Colon (tissue), 2 donors: ENCODE data around the gene ZNF646.
"Not testable (repeated sequence)": the region's sequence is repeated elsewhere in the genome, so short reads cannot be mapped to it uniquely, and the experiment has no call there.

Experiments
- FAIRE-seq: peaks from 2 replicates; lab custom pipeline; 2012; peaks lifted over from hg19 to GRCh38; lab: Jason Lieb, UNC
- donor health status: control.
- donor health status: control.

Gene ZNF646

GRCh38 chr16:31083981-31084380 is 9.8 kb downstream of the ZNF646 start:
- FAIRE-seq = no peak

DNA sequence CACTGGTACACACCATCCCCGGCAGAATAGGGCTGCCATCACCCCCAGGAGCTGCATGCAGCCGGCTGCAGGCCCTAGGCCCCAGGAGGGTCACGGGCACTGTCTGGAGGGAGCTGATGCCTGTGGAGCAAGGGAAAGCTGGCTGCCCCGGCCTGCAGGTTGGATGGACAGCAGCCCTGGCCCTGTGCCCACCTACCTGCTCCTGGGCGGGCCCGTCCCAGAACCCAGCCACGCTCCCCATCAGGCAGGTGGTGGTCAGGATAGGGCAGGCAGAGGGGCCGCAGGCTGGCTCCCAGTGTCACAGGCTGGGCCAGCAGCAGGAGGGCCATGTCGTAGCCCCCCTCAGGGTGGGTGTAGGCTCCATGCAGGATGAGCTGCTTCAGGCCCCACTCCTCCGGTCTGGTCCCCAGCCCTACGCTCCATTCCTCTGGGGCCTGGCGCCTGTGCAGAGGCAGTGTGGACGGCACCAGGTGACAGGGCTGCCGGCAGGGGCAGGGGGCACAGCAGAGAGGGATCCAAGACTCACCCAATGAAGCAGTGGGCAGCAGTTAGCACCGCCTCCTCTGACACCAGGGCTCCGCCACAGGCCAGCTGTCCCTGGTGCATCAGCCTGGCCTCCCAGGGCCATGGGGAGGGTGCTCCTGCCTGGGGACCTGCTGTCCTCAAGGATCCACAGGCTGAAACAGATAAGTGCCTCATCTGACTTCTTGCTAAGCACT is 10.5 kb downstream of the ZNF646 start:
- no peak for FAIRE-seq

GRCh38 chr16:31085411-31085810 is 11.2 kb downstream of the ZNF646 start:
- no peak for FAIRE-seq

GRCh38 chr16:31085873-31086628 is 11.8 kb downstream of the ZNF646 start:
- no peak for FAIRE-seq

DNA sequence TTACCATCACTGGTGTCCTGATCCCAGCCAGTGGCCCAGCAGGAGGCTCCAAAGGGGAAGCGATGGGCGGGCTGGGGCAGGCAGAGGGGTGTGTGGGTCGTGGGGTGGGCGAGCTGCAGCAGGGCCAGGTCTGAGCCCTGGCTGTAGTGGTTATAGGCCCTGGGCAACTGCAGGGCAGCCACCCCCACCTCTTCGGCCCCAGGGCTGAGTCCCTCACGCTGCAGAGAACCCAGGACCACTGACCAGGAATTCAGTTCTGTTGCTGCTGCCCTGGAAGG is 12.3 kb downstream of the ZNF646 start:
- no peak for FAIRE-seq

- no peak for FAIRE-seq
Measured at GRCh38 chr16:31087481-31087880, 13.3 kb downstream of the ZNF646 start.

GRCh38 chr16:31087971-31088370 is 13.7 kb downstream of the ZNF646 start:
- no peak for FAIRE-seq

- FAIRE-seq = no peak
Measured at GRCh38 chr16:31088459-31089183, 14.4 kb downstream of the ZNF646 start, which contains the start of gene PRSS53. TSS of gene PRSS53 (minus strand) at chr16:31088943. CDS start at chr16:31088809, 134 bp downstream.

DNA sequence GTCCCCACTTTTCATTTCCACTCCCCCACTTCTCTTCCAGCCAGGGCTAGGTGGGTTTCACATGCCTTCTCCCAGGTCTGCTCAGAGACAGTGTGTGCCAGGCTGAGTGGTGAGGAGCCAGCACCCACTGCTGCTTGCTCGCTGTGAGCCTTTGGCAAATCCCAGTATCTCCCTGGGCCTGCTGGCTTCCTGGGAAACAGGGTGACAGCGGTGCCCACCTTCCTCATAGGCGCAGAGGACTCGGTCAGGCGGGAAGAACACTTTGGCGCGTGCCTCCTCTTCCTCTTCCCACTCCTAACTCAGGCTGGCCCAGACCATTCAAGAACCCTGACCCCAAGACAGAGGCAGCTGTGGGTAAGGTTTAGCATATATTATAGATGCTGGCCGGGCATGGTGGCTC is 15.0 kb downstream of the ZNF646 start:
- no peak for FAIRE-seq

DNA sequence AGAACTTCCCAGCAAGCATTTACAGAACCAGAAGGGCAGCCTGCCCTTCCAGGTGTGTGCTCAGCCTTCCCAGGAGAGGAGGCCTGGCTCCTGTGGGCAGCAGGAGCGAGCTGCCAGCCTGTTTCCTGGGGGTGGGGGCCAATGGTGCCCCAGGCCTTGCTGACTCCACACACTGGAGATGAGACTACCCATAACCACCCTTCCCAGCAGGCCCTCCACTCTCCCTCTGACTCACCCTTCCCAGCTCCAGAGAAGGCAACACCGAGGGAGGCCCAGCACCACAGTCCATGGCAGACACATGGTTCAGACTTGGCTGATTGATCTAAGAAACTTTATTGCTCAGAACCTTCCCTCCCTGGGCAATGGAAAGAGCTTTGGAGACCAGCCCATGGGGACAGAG is 16.3 kb downstream of the ZNF646 start:
- FAIRE-seq = no peak

DNA sequence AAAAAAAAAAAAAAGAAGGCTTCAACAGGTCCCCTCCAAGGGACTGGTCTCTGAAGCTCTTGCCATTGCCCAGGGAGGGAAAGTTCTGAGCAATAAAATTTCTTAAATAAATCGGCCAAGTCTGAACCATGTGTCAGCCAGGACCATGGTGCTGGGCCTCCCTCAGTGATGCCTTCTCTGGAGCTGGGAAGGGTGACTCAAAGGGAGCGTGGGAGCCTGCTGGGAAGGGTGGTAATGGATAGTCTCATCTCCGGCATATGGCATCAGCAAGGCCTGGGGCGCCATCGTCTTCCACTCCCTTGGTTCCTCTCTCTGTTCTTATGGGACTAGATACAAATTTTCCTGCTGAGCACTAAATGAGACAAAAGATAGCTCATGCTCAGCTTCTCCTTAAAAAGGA is 18.1 kb downstream of the ZNF646 start:
- no peak for FAIRE-seq

- FAIRE-seq = no peak
Measured at GRCh38 chr16:31093132-31093703, 19.0 kb downstream of the ZNF646 start.

DNA sequence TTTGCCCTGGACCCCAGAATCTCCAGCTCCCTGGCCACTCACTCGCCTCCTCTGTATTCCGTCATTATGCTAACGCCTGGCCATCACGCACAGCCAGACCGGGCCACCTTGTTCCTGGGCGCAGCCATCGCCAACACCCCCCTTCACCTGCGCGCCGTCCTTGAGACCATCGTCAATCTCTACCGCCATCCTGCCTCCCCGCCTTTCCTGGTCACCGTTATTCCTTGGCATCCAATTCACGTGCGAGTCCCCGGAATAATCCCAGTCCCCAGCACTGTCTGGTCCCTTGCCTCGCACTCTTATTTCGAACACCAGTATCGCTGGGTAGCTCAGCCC is 19.8 kb downstream of the ZNF646 start:
- no peak for FAIRE-seq

DNA sequence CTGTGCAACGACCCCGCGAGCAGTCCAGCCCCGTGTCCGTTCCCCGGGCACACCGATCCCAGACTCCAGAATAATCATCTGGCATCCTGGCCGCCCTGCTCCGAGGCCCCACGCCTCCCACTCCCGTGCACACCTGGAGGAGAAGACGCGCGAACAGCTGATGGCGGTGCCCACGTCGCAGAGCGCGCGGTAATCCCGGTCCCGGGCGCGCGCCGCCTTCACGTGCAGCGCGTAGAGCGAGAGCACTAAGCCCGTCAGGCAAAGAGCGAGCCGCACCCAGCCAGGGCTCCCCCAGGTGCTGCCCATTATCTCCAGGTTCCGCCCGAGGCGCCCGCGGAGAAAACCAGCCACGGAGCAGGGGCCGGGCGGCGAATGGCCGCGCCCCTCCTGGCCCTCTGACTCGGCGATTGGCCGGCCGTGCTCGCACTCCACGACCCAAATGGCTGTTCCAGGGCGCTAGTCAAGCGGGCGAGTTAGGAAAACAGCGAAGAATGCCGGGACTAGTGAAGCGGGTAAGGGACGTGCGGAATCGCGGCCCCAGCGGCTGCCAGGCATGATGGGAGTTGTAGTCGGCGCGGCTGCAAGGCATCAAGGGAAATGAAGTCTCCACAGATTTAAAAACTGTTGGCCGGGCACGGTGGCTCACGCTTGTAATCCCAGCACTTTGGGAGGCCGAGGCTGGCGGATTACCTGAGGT is 20.4 kb downstream of the ZNF646 start, which contains the start of gene VKORC1:
Gene VKORC1 (minus strand): TSS at position 374 of the 697 bp plus-strand sequence. CDS start 68 bp downstream, at position 306.
- FAIRE-seq = no peak

- FAIRE-seq = no peak
Measured at GRCh38 chr16:31099860-31100638, 25.8 kb downstream of the ZNF646 start.

- FAIRE-seq = not testable (repeated sequence)
Measured at GRCh38 chr16:31100876-31101641, 26.8 kb downstream of the ZNF646 start.

DNA sequence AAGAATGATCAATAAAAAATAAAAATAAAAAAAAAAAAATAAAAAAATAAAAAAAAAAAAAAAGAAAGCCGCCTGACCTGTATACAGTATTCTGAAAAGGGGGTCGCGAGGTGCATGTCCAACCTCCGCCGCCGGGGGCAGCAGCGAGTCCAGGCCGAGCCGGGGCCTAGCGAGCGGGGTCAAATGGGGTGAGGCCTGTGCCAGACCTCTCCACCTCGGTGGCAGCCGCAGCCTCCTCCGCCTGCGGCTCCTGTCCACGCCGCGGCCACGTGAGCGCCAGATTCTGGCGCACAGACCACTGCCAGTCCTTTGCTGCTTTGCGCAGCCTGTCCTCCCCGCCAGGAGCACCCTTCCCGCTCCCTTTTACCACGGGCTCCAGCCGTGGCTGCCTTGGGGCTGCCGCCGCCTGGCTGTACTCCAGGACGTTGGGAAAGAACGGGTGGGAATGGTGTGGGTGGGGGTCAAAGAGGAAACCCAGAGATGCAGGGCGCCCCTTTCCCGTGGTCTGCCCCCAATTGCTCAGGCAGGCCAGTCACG is 31.5 kb downstream of the ZNF646 start:
- FAIRE-seq = no peak

DNA sequence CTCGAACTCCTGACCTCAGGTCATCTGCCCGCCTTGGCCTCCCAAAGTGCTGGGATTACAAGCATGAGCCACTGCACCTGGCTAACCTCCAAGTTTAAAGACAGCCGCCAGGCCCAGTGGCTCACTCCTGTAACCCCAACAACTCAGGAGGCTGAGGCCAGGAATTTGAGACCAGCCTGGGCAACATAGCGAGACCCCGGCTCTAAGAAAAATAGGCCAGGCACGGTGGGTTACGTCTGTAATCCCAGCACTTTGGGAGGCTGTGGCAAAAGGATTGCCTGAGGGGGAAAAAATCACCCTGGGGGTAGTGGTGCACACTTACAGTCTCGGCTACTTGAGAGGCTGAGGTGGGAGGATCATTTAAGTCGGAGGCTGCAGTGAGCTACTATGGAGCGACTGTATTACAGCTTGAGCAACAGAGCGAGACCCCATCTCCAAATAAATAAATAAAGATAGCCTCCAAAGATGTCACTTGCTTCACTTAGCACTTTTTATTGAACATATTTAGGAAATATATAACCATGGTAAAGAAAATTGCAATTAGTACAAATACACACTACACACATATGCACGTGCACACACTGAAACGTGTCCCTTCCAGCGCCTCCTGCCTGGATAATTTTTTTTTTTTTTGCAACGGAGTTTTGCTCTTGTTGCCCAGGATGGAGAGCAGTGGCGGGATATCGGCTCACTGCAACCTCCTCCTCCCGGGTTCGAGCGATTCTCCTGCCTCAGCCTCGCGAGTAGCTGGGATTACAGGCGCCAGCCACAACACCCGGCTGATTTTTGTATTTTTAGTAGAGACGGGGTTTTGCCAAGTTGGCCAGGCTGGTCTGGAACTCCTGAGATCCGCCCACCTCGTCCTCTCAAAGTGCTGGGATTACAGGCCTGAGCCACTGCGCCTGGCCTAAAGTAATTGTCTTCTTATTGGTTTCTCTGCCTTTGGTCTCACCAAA is 32.6 kb downstream of the ZNF646 start:
- no peak for FAIRE-seq

GRCh38 chr16:31107465-31107867 is 33.2 kb downstream of the ZNF646 start:
- FAIRE-seq = no peak
